ENCODE data around the gene NCOA3. TPM values are rescaled to one million over a fixed set of nuclear protein-coding genes. Genes with fewer than 3 reads are reported as not detected.

The NCOA3 gene
- total RNA-seq, 2 experiments from 2014 or later, result 59.9 to 65.4 TPM

DNA sequence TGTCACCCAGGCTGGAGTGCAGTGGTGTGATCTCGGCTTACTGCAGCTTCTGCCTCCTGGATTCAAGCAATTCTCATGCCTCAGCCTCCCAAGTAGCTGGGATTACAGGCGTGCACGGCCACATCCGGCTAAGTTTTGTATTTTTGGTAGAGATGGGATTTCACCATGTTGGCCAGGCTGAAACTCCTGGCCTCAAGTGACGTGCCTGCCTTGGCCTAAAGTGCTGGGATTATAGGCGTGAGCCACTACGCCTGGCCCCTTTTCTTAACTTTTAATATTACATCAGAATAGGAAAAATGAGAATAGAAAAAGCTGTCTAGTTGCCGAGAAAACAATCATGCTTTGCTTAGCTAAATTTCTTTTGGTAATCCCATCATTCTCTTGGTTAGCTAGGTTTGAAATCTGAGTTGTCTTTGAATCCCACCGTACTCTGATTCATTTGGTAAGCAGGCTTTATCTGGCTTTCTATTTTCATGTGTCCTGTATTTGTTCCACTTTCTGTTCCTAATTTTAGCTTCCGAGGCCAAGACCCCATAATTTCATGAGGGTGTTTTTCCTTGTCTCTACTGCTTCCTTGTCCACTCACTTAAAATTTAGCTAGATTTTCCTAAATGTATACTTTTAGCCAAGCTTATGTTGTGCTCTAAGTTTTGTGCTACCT, 83.5 kb downstream of the NCOA3 start:
- Histone ChIP-seq H3K27ac (ENCODE audit: low read depth in 1 of 2, low read length in 2 of 2) (no peak overlapping the region), H3K4me1 (ENCODE audit: insufficient read depth, low read length) (no peaks in the 10 kb centered on the region), H3K4me3 (ENCODE audit: low read length) (no peak overlapping the region), H3K9me3 (ENCODE audit: control insufficient read depth in 1 of 2, insufficient read depth in 1 of 2, low read length in 2 of 2) (no peaks in the 10 kb centered on the region), H3K36me3 (ENCODE audit: insufficient read depth, low read length) (peaks cover 24% of the 10 kb centered on the region), H3K27me3 (ENCODE audit: control insufficient read depth in 1 of 2, insufficient read depth in 2 of 2, low read length in 2 of 2) (no peaks in the 10 kb centered on the region)
- H3K4me3 Mint-ChIP-seq, result no peak overlapping the region
- DNase-seq (no peak), ATAC-seq (ENCODE audit: poor library complexity) (no peak)
- ChIA-PET CTCF (no interaction called here), POLR2A (interaction anchor here (0.9 kb wide), 1 partner anchor 1462 kb away, joined by 3 read pairs; no protein-coding TSS in a partner anchor)
- peak overlapping the region; percentile 7 for H3K27ac Mint-ChIP-seq
- intact Hi-C loops (cut with DNase I, micrococcal nuclease), result no loop called here
- H3K4me1 Mint-ChIP-seq (ENCODE audit: low read depth), result peaks cover 24% of the 10 kb centered on the region
- no peaks in the 10 kb centered on the region for H3K27me3 Mint-ChIP-seq
- TF ChIP-seq, protein P1, sequence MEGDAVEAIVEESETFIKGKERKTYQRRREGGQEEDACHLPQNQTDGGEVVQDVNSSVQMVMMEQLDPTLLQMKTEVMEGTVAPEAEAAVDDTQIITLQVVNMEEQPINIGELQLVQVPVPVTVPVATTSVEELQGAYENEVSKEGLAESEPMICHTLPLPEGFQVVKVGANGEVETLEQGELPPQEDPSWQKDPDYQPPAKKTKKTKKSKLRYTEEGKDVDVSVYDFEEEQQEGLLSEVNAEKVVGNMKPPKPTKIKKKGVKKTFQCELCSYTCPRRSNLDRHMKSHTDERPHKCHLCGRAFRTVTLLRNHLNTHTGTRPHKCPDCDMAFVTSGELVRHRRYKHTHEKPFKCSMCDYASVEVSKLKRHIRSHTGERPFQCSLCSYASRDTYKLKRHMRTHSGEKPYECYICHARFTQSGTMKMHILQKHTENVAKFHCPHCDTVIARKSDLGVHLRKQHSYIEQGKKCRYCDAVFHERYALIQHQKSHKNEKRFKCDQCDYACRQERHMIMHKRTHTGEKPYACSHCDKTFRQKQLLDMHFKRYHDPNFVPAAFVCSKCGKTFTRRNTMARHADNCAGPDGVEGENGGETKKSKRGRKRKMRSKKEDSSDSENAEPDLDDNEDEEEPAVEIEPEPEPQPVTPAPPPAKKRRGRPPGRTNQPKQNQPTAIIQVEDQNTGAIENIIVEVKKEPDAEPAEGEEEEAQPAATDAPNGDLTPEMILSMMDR (IDR thresholded peaks at IDR 0.05), result no peak
- H3K36me3 Mint-ChIP-seq (ENCODE audit: low read depth), result peaks cover 62% of the 10 kb centered on the region
- H3K9me3 Mint-ChIP-seq, result no peaks in the 10 kb centered on the region

DNA sequence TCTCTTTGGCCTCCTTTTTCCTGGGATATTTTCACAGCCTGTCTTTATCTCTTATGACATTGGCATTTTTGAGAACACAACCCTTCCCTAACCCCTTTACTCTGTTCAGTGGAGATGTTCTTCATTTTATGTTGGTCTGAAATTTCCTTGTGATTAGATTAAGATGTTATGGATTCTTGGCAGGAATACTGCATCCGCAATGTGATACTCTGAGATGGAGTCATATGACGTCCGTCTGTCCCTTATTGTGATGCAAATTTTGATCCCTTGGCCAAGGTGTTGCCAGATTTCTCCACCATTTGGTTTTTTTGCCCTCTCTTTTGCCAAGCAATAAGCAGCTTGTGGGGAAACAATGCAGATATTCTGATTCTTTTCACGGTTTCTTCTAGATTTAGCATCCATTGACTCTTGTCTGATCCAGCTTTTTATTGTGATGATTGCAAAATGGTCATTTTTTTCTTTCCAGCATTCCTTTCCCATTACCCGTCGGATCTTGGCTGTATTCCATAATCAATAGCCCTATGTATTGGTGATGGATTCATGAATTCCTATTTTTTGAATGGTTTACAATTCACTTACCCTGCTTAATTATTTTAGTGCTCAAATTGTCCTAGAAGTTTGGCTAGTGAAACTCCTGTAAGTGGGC, 85.1 kb downstream of the NCOA3 start:
- ATAC-seq (ENCODE audit: poor library complexity) (no peak), DNase-seq (no peak)
- Mint-ChIP-seq H3K4me3 (no peak overlapping the region), H3K36me3 (ENCODE audit: low read depth) (peaks cover 71% of the 10 kb centered on the region), H3K4me1 (ENCODE audit: low read depth) (peaks cover 23% of the 10 kb centered on the region), H3K27ac (peak overlapping the region; percentile 23), H3K9me3 (no peaks in the 10 kb centered on the region), H3K27me3 (no peaks in the 10 kb centered on the region)
- ChIA-PET CTCF (no interaction called here), POLR2A (interaction anchor here (0.5 kb wide), 1 partner anchor 203 kb away, joined by 3 read pairs; no protein-coding TSS in a partner anchor)
- TF ChIP-seq, protein P1 (IDR thresholded peaks at IDR 0.05), result no peak
- H3K27ac ChIP-seq (ENCODE audit: low read depth in 1 of 2, low read length in 2 of 2), result no peak overlapping the region
- H3K36me3 ChIP-seq (ENCODE audit: insufficient read depth, low read length), result peaks cover 29% of the 10 kb centered on the region
- H3K27me3 ChIP-seq (ENCODE audit: control insufficient read depth in 1 of 2, insufficient read depth in 2 of 2, low read length in 2 of 2), result no peaks in the 10 kb centered on the region
- intact Hi-C loops (cut with DNase I, micrococcal nuclease), result no loop called here
- no peaks in the 10 kb centered on the region for H3K4me1 ChIP-seq (ENCODE audit: insufficient read depth, low read length)
- H3K9me3 ChIP-seq (ENCODE audit: control insufficient read depth in 1 of 2, insufficient read depth in 1 of 2, low read length in 2 of 2), result no peaks in the 10 kb centered on the region
- no peak overlapping the region for H3K4me3 ChIP-seq (ENCODE audit: low read length)

DNA sequence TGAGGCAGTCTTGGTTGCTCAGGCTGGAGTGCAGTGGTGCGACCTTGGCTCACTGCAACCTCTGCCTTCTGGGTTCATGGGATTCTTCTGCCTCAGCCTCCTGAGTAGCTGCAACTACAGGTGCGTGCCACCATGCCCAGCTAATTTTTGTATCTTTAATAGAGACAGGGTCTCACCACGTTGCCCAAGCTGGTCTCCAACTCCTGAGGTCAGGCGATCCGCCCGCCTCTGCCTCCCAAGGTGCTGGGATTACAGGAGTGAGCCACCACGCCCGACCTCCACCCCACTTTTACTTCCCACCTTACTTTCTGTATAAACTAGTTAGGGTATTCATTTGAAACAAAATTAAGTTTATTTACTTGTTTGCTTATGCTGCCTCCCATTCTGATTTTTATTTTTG, 86.5 kb downstream of the NCOA3 start:
- no peaks in the 10 kb centered on the region for H3K27me3 ChIP-seq (ENCODE audit: control insufficient read depth in 1 of 2, insufficient read depth in 2 of 2, low read length in 2 of 2)
- no peak overlapping the region for H3K4me3 ChIP-seq (ENCODE audit: low read length)
- ATAC-seq (ENCODE audit: poor library complexity) (no peak), DNase-seq (no peak)
- TF ChIP-seq, protein P1 (IDR thresholded peaks at IDR 0.05), result no peak
- POLR2A ChIA-PET, result no interaction called here
- H3K27ac ChIP-seq (ENCODE audit: low read depth in 1 of 2, low read length in 2 of 2), result no peak overlapping the region
- no peaks in the 10 kb centered on the region for H3K27me3 Mint-ChIP-seq
- no peaks in the 10 kb centered on the region for H3K9me3 ChIP-seq (ENCODE audit: control insufficient read depth in 1 of 2, insufficient read depth in 1 of 2, low read length in 2 of 2)
- H3K36me3 ChIP-seq (ENCODE audit: insufficient read depth, low read length), result peaks cover 29% of the 10 kb centered on the region
- intact Hi-C loops (cut with DNase I, micrococcal nuclease), result no loop called here
- H3K9me3 Mint-ChIP-seq, result no peaks in the 10 kb centered on the region
- peaks cover 25% of the 10 kb centered on the region for H3K4me1 Mint-ChIP-seq (ENCODE audit: low read depth)
- no peak overlapping the region for H3K27ac Mint-ChIP-seq
- H3K4me1 ChIP-seq (ENCODE audit: insufficient read depth, low read length), result no peaks in the 10 kb centered on the region
- CTCF ChIA-PET, result interaction anchor here (1.2 kb wide), 1 partner anchor 54 kb away, joined by 3 read pairs; no protein-coding TSS in a partner anchor
- H3K4me3 Mint-ChIP-seq, result no peak overlapping the region
- peaks cover 71% of the 10 kb centered on the region for H3K36me3 Mint-ChIP-seq (ENCODE audit: low read depth)

Data from CD4-positive, alpha-beta T cell (primary cell).